Measurements from ENCODE around the gene SORCS2. TPM values are rescaled to one million over a fixed set of nuclear protein-coding genes. Genes with fewer than 3 reads are reported as not detected.

Gene SORCS2
- polyA plus RNA-seq, 1 of the 3 experiments (the other 2 are of a cell fraction), result 1.6 TPM

DNA sequence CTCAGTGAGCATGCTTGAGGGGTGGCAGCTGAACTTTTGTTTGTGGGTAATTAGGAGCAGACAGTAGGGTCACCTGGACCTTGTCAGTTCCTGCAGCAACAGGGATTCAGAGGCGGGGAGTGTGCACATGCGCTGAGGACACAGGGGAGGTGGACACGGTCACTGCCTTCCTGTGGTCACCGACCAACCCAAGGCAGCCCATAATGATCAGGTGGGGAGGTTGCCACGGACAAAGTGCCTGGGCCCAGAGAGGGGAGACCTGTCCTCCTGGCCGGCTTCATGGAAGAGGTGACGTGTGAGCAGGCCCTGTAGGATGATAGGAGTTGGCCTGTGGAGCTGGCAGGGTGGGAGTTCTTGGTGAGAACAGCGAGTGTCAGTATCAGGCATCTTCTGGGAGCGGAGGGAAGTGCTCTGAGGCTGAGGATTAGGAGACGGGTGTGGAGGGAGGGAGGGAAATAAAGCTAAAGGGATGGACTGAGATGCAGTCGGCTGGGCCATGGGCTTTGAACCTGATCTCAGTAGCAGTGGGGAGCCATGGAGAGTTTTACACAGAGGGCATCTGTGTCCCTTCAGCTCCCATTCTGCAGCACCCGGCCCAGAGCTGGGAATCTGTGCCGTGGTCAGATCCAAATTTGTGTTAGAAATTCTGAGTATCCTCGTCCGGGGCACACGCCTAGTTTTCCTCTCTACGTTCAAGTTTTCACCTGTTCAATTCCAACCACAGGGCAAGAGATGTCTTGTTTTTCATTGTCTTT is 142.4 kb downstream of the SORCS2 start:
- ChIA-PET POLR2A (no interaction called here), CTCF (interaction anchor here (1.1 to 3.9 kb wide), 10 partner anchors 11 to 385 kb away, joined by 3 to 57 read pairs (median 6); partner anchors contain the start of gene SORCS2)
- WGBS (ENCODE audit: low lambda C conversion rate), result 86% methylated on average over 16 of the region's 17 CpGs
- no peak for DNase-seq
- no peaks in the 10 kb centered on the region for H3K27me3 ChIP-seq (ENCODE audit: insufficient read depth)
- no peak overlapping the region for H3K27ac ChIP-seq (ENCODE audit: low read depth in 2 of 2, low read length in 1 of 2)
- H3K9me2 ChIP-seq, result no peaks in the 10 kb centered on the region
- no peak overlapping the region for H3K9ac ChIP-seq
- H3K4me2 ChIP-seq, result no peak overlapping the region
- H2AFZ ChIP-seq (ENCODE audit: low read depth), result no peak overlapping the region
- no peaks in the 10 kb centered on the region for H3K4me1 ChIP-seq (ENCODE audit: control insufficient read depth in 1 of 2, insufficient read depth in 2 of 2, low read depth in 1 of 2, low read length in 1 of 2)
- TF ChIP-seq FOSL2 (IDR thresholded peaks at IDR 0.05; ENCODE audit: borderline replicate concordance, low read depth) (no peak), ZBTB33 (IDR thresholded peaks at IDR 0.05; ENCODE audit: borderline replicate concordance, low read depth) (no peak), CHD2 (IDR thresholded peaks at IDR 0.05; ENCODE audit: low read length, partially characterized antibody) (no peak), TAF1 (IDR thresholded peaks at IDR 0.05; ENCODE audit: borderline replicate concordance, low read depth, low read length) (no peak), RFX5 (IDR thresholded peaks at IDR 0.05; ENCODE audit: low read length) (no peak), GATA2 (CRISPR knock-in tag; IDR thresholded peaks at IDR 0.05) (no peak), YY1 (IDR thresholded peaks at IDR 0.05; ENCODE audit: low read depth) (no peak), IRF3 (IDR thresholded peaks at IDR 0.05; ENCODE audit: low read depth, low read length) (no peak), ELF1 (IDR thresholded peaks at IDR 0.05) (no peak), SIN3A (IDR thresholded peaks at IDR 0.05; ENCODE audit: borderline replicate concordance, low read depth, low read length) (no peak), MAX (IDR thresholded peaks at IDR 0.05; ENCODE audit: low read depth) (no peak), GABPA (IDR thresholded peaks at IDR 0.05; ENCODE audit: low read depth) (no peak), TCF12 (IDR thresholded peaks at IDR 0.05) (no peak), TEAD4 (IDR thresholded peaks at IDR 0.05; ENCODE audit: borderline replicate concordance, insufficient read depth) (no peak), RAD21 (IDR thresholded peaks at IDR 0.05; ENCODE audit: low read length) (no peak), EZH2phosphoT487 (IDR thresholded peaks at IDR 0.05; ENCODE audit: borderline replicate concordance, low read depth) (no peak), POLR2AphosphoS5 (IDR thresholded peaks at IDR 0.05; ENCODE audit: low read depth, low read length) (no peak)
- TF ChIP-seq, protein P1, sequence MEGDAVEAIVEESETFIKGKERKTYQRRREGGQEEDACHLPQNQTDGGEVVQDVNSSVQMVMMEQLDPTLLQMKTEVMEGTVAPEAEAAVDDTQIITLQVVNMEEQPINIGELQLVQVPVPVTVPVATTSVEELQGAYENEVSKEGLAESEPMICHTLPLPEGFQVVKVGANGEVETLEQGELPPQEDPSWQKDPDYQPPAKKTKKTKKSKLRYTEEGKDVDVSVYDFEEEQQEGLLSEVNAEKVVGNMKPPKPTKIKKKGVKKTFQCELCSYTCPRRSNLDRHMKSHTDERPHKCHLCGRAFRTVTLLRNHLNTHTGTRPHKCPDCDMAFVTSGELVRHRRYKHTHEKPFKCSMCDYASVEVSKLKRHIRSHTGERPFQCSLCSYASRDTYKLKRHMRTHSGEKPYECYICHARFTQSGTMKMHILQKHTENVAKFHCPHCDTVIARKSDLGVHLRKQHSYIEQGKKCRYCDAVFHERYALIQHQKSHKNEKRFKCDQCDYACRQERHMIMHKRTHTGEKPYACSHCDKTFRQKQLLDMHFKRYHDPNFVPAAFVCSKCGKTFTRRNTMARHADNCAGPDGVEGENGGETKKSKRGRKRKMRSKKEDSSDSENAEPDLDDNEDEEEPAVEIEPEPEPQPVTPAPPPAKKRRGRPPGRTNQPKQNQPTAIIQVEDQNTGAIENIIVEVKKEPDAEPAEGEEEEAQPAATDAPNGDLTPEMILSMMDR (IDR thresholded peaks at IDR 0.05), result no peak
- TF ChIP-seq, protein P2, sequence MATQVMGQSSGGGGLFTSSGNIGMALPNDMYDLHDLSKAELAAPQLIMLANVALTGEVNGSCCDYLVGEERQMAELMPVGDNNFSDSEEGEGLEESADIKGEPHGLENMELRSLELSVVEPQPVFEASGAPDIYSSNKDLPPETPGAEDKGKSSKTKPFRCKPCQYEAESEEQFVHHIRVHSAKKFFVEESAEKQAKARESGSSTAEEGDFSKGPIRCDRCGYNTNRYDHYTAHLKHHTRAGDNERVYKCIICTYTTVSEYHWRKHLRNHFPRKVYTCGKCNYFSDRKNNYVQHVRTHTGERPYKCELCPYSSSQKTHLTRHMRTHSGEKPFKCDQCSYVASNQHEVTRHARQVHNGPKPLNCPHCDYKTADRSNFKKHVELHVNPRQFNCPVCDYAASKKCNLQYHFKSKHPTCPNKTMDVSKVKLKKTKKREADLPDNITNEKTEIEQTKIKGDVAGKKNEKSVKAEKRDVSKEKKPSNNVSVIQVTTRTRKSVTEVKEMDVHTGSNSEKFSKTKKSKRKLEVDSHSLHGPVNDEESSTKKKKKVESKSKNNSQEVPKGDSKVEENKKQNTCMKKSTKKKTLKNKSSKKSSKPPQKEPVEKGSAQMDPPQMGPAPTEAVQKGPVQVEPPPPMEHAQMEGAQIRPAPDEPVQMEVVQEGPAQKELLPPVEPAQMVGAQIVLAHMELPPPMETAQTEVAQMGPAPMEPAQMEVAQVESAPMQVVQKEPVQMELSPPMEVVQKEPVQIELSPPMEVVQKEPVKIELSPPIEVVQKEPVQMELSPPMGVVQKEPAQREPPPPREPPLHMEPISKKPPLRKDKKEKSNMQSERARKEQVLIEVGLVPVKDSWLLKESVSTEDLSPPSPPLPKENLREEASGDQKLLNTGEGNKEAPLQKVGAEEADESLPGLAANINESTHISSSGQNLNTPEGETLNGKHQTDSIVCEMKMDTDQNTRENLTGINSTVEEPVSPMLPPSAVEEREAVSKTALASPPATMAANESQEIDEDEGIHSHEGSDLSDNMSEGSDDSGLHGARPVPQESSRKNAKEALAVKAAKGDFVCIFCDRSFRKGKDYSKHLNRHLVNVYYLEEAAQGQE (IDR thresholded peaks at IDR 0.05; ENCODE audit: low read depth, low read length), result no peak
- H3K79me2 ChIP-seq (ENCODE audit: insufficient read depth), result no peaks in the 10 kb centered on the region
- H3K36me3 ChIP-seq (replicated peaks in 1 of 2; ENCODE audit: control insufficient read depth in 1 of 2, insufficient read depth in 2 of 2, low read length in 1 of 2), result no peaks in the 10 kb centered on the region
- no peak overlapping the region for H3K4me3 ChIP-seq (ENCODE audit: low read depth in 2 of 2, low read length in 1 of 2)
- H3K9me3 ChIP-seq, result no peaks in the 10 kb centered on the region
- H3F3A ChIP-seq (replicated peaks; ENCODE audit: insufficient read depth), result no peaks in the 10 kb centered on the region
- H4K20me1 ChIP-seq (ENCODE audit: insufficient read depth), result no peaks in the 10 kb centered on the region

All from SK-N-SH (cell line).